LNCaP clone FGC (cell line): Measurements from ENCODE around the gene TJAP1.

ENCODE experiments used
- DNase-seq: peaks from one replicate; pipeline ENCODE4 v3.0.0-alpha.2; 2011; ENCODE audit warnings: low read depth
- H3K4me3 ChIP-seq: 2 replicates; pipeline ENCODE4 v1.5.1; 2011; ENCODE audit warnings: mild to moderate bottlenecking, low read depth, low read length, control low read depth
- TF ChIP-seq, protein P1 (sequence below): IDR thresholded peaks from 2 replicates; pipeline ENCODE4 v1.5.1; 2012; ENCODE audit warnings: mild to moderate bottlenecking; ENCODE audit not compliant: control insufficient read depth, insufficient read depth; ENCODE audit errors: extremely low read depth

Gene TJAP1

DNA sequence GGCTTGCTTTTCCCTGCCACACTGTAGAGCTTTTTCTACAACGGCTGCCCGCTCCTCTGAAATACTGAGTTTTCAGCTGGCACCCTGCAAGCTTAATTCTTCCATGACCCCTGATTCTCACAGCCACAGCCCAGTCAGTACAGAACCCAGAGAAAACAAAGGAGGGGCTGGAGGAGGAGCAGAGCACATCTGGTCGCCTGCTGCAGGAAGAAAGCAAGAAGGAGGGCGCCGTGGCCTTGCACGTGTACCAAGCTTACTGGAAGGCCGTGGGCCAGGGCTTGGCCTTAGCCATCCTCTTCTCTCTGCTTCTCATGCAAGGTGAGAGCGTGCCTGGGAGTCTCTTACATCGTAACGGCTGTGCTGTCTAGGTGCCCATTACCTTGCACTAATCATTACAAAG, 33.3 kb upstream of the TJAP1 start:
- no peak for DNase-seq
- H3K4me3 ChIP-seq, result no peak overlapping the region
- TF ChIP-seq, protein P1, sequence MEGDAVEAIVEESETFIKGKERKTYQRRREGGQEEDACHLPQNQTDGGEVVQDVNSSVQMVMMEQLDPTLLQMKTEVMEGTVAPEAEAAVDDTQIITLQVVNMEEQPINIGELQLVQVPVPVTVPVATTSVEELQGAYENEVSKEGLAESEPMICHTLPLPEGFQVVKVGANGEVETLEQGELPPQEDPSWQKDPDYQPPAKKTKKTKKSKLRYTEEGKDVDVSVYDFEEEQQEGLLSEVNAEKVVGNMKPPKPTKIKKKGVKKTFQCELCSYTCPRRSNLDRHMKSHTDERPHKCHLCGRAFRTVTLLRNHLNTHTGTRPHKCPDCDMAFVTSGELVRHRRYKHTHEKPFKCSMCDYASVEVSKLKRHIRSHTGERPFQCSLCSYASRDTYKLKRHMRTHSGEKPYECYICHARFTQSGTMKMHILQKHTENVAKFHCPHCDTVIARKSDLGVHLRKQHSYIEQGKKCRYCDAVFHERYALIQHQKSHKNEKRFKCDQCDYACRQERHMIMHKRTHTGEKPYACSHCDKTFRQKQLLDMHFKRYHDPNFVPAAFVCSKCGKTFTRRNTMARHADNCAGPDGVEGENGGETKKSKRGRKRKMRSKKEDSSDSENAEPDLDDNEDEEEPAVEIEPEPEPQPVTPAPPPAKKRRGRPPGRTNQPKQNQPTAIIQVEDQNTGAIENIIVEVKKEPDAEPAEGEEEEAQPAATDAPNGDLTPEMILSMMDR, result no peak

- no peak for DNase-seq
- H3K4me3 ChIP-seq, result no peak overlapping the region
- TF ChIP-seq, protein P1, result no peak
Measured at GRCh38 chr6:43444582-43444981, 32.8 kb upstream of the TJAP1 start.

GRCh38 chr6:43445576-43445975, 31.8 kb upstream of the TJAP1 start:
- no peak overlapping the region for H3K4me3 ChIP-seq
- DNase-seq, result no peak
- TF ChIP-seq, protein P1, result no peak

- DNase-seq, result no peak
- TF ChIP-seq, protein P1, result no peak
- no peak overlapping the region for H3K4me3 ChIP-seq
Measured at GRCh38 chr6:43447604-43448003, 29.8 kb upstream of the TJAP1 start.

- TF ChIP-seq, protein P1, result no peak
Measured at GRCh38 chr6:43448916-43449315, 28.5 kb upstream of the TJAP1 start.

DNA sequence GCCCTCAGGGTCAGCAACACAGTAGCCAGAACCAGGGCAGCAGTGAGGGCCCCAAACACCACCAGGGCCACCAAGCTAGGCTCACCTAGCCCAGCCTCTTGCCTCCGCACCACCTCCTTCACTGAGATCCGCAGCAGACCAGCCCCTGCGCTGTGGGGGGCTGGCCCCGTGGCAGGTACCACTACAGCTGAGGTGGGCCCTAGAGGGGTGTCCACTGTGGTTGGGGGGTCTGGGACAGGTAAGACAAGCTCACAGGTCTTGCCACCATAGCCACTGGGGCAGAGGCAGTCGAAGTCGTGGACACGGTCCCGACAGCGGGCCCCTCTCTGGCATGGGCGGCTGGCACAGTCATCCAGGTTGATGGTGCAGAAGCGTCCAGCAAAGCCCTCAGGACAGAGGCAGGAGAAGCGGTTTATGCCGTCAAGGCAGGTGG, 26.7 kb upstream of the TJAP1 start:
- no peak for DNase-seq
- no peak overlapping the region for H3K4me3 ChIP-seq
- TF ChIP-seq, protein P1, result no peak

More at GRCh38 chr6:43448916-43449315, 28.5 kb upstream of the TJAP1 start:
- no peak for DNase-seq
- no peak overlapping the region for H3K4me3 ChIP-seq

GRCh38 chr6:43451348-43451747, 26.0 kb upstream of the TJAP1 start:
- DNase-seq, result no peak
- no peak overlapping the region for H3K4me3 ChIP-seq
- TF ChIP-seq, protein P1, result no peak
